ENCODE data around the gene MYZAP.

Gene MYZAP

DNA sequence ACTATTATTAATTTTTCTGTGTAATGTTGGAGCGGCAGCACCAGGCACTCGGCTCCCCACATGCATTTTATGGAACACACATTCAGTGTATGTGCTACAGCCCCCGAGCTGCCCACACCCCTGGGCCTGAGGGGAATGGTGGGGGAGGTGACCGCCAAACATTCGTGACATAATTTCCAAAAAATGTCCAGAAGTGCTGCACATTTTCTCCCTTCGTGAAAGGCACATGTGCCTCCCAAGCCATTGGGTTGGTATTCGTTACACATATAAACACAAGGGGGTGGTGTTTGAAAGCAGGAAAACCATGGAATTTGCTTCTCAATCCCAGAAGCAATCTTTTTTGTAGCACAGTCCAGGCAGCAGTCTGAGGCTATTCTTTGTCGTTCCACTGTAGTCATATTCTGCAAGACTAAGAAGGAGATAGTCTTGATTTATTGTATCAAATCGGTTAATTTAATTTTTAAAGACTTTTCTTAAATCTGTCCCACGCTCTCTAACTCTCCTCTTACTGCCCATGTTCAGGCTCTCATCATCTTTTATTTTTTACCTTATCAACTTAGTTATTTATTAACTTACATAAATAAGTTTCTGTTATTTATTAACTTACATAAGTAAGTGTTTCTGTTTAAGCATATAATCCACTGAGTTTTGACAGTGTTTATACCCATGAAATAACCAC is 75.6 kb downstream of the MYZAP start:
- no peak for DNase-seq

DNA sequence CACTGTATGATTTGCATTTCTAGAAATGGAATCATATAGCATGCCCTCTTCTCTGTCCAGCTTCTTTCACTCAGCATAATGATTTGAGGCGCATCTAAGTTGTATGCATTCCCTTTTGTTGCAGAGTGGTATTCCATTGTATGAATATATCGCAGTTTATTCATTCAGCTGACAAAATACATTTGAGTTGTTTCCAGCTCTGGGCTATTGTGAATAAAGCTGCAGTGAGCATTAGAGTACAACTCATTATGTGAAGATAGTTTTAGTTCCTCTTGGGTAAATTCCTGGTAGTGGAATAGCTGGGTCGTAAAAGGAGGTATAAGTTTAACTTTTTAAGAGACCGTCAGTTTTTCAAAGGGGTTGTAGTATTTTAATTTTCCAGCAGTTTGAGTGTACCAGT is 76.3 kb downstream of the MYZAP start:
- no peak for DNase-seq

DNA sequence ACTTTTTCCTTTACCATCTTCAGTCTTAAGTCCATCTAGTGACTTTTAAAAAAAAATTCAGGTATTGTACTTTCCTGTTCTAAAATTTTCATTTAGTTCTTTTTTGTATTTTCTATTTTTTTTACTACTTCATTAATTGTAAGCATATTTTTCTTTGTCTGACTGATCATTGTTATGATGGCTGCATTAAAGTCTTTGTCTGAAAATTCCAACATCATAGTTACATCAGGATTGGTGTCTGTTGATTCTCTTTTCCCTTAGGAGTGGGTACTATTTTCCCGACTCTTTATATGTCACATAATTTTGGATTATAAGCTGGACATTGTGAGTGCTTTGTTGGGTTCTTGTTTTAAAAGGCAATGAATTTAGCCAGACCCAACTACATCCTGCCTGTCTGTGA is 79.9 kb downstream of the MYZAP start:
- no peak for DNase-seq

DNA sequence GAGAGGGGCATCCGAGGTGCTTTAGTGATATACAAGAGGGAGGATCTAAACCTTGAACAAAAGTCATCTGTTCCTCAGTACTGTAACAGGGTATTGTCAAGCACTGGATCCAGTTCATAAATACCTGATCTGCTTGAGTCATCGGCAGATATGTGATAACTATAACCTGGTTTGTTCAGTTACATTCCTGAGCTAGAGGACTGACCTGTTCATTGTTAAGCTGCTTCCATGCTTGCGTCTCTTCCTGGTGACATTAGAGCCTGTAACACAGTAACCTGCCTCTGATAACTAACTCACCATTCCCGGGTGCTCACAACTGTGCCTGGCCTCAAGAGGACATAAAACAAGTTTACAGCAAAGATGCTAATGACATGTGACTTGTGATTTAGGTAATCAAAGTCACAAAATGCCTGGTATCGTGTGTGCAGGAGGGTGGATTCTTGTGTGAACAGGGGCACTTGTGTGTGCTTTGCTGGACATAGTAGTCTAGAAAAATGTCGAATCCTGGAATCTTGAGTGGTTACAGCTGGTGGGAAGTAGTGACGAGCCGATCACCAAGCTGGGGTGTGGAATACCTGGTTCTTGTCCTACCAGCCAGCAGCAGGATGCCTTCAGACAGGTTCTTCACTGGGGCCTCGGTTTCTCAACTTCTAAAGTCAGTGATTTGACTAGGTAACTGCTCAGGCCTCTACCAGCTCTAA is 83.9 kb downstream of the MYZAP start:
- no peak for DNase-seq

DNA sequence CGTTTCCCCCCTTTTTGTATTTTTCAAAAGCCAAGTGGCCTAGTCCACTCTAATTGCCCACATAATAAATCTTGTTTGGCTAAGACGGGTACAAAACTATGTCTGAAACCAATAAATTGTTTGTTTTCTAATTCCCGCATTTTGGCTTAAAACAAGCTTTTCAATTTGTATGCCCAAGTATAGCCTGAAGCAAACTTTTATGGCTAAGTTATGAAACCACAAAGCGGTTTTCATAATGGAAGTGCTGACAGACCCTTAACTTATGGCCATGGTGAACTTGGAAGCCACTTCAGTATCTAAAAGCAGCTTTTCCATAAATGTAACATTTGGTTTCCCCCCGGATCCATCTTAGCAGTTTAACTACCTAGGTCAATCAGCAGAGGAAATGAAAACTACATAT is 84.9 kb downstream of the MYZAP start:
- no peak for DNase-seq

DNA sequence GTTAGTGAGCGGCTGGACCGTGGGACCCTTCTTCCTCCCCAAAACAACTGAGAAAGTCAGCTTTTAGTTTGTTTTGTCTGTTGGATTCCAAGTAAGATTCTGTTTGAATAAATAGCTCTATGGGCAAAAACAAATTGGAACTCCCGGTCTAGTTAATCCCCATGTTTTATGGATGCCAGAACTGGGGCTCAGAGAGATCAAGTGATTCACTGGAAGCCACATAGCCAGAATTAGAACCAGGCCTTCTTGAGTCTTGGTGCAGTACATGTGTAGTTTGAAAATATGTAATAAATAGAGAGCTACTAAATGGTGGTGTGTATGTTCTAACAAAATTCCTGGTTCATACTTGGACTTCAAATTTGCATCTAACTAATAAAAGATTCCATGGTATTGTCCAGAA is 85.5 kb downstream of the MYZAP start:
- DNase-seq, result no peak

DNA sequence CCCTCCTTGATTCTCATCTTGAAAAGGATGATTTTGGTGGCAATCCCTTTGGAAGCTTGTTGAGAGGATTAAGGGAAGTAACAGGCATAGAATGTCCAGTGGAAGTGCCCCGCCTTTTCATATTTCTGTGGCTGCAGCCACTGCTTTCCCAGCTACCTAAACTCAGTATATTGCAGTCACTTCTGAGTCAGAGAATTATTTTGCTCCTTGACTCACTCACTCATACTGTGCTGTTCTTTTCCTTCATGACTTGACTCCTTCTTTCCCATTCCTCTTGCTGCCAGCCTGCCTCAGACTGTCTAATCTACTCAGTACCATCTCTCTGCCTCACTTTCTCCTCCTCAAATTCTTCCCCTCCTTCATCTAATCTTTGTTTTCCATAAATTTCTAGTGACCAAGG is 88.3 kb downstream of the MYZAP start:
- no peak for DNase-seq

DNA sequence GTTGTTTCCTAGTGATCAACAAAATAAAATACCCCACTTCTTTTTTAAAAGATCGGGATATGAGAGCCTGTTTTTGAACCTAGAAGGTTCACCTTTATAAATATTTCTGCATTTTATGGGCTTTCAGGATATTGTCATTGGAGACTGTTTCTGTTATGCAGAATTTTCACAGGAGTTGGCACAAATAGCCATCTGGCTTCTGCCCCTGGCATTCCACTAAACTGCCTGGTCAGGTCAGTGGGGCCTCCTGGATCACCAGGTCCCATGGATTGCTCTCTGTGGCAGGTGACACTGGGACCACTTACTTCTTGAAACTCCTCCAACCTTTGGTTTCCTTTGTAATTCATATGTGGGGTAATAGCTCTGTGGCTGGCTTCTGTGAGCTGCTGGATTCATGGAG is 89.3 kb downstream of the MYZAP start:
- no peak for DNase-seq

DNA sequence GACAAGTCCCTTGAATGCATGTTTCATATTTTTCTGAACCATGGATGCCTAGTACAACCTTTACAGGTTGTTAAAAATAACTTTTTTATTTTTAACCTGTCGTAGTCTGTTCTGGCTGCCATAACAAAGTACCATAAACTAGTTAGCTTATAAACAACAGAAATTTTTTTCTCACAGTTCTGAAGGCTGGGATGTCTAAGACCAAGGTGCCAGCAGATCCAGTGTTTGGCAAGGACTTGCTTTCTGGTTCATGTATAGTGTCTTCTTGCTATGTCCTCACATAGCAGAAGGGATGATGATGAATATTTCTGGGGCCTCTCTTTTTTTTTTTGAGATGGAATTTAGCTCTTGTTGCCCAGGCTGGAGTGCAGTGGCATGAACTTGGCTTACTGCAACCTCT is 91.8 kb downstream of the MYZAP start:
- no peak for DNase-seq

DNA sequence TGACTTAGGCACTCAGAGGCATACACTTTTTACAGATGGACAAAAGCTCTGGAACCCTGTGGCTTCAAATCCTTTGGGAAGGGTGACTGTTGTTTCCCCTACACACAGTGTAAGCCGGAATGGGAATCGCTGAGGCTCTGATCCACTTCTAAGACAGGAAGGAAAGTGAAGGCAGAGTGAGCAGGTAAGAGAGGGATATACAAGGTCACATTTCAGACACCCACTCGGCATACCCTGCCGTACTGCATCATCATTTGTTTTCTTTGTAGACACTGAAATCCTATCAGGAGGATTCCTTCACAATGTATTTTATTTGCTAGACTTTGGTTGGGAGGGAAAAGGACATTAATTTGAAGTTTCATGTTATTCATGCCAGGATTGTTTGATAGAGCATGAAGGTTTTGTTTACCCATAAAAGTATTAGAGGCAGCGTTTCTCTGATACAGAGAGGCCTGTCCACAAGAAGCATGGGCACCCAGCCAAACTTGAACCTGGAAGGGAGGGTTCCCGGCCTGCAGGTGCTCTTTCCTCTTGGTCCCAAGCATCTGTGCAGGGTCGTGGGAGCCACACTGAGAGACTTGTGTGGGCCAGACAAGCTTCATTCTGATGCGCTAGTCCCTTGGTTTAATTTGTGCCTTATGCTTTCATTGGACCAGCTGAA is 92.9 kb downstream of the MYZAP start:
- no peak for DNase-seq

DNA sequence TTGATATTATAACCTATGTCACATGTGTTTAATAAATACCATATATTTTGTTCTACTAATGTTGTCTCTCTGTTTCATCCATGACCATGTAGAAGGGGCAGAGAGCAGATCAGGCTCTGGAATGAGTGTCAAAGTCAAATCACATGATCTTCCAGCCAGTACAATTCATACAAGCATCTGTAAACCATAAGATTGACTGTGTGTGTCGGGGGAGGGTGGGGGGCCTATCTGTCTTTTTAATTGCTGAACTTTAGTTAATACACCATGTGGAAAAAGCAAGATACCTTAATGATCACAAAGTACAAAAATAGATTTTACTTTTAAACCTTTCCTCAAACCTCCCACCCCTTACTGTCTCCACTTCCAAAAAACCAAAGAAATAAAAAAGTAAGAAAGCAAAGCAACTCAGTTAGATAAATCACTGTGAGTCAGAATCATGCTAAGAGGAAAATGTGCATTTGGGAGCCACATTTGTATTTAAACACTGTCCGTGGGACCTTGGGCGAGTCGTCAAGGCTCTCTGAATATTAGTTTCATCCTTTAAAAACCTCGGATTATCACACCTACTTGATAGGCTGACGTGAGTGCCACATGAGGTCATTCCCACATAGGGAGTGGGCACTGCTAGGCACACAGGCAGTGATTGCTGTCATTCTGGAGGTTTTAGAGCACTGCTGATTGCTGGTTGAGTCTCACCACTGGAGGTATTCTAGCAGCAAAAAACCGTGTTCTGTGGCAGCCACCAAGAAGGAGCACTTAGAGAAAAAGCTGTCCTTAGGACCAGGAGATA is 93.8 kb downstream of the MYZAP start:
- DNase-seq, result no peak

DNA sequence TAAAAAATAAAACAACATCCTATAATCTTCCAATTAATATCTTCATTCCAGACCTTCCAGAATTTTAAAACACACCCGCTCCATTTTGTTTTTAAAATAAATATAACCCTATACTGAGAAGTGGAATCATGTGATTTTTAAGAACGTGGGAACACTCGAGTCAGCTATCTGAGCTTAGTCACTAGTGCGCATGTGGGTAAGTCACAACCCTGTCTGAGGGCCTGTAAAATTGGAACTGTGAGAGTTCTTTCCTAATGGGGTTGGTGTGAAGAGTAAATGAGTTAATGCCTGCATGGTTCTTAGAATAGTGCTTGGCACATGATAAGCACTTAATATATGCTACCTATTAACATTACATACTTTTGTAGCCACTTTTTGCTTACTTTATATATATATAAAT is 95.0 kb downstream of the MYZAP start:
- no peak for DNase-seq

DNA sequence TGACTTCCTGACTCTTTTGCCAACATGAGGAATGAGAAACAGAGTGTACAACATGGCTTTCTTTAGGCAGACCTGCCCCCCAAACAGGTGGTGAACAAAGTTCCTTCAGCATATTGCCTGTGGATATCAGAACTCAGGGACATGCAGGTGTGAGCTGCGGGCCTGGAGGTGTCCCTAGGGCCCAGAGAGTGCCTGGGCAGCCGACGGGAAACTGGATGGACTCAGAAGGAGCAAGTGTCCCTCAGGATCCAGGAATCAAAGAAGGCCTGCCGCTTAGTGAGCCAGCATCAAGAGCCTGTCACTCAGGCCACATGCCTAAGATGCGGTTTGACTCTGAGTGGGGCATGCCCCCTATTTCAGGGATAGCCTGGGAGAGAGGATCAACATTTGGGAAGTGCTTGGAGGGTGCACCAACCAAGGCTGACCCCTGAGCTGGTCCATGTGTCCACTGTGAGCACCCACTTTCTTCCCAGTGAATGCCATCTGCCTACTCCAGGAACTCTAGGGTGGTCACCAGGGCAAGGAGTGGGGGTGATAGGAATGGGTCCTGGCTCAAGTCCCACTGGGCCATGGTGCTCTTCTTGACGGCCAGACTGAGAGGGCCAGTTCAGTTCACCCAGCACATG is 98.8 kb downstream of the MYZAP start:
- no peak for DNase-seq

DNA sequence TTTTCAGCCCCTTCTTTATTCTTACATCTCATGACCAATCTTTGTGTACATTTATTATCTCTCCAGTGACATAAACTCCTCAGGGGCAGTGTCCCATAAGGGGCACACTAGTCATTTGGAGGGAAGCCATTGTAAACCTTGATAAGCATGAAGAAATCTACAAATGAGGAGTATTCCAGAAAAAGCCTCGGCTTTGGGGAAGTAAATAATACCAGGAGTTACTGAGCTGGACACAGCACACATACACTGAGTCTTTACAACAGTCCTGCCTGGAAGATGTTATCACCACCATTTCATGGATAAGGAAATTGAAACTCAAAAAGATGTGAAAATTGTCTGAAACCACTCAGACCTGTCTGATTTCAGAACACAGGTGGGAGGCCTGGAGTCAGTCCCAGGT is 99.4 kb downstream of the MYZAP start:
- DNase-seq, result no peak

DNA sequence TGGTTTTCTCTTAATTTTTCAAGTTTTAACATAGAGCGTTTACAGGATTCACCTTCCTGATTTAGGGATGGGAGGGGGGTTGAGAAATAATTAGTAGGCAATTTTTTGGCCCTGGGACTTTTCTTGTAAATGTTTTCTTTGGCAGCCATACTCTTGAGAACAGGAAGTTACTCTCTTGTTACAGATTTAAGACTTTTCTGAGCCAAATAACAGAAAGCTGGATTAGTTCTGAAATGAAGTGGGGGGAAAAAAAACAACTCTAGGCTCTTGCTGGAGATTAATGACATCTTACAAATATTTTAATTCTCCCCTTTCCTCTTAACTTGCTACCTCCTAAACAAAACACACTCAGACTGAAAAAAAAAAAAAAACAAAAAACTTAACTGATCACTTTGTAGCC is 101.0 kb downstream of the MYZAP start:
- DNase-seq, result no peak

DNA sequence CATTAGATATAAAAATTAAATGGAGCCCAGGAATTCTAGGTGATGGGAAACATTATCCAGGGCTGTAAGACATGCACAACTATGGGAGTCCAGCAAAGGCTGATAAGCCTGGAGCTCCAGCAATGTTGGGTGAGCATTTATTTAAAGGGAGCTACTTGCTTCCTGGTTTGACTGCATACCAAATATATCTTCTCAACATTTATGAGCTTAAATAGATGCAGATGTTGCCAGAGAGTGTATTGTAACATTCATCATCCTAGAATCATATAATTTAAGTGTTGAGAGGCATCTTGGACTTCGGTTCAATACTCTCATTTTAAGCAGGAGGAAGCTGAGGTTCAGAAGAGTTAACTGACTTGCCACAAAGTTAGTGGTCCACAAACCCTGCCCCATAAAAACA is 102.6 kb downstream of the MYZAP start:
- no peak for DNase-seq

DNA sequence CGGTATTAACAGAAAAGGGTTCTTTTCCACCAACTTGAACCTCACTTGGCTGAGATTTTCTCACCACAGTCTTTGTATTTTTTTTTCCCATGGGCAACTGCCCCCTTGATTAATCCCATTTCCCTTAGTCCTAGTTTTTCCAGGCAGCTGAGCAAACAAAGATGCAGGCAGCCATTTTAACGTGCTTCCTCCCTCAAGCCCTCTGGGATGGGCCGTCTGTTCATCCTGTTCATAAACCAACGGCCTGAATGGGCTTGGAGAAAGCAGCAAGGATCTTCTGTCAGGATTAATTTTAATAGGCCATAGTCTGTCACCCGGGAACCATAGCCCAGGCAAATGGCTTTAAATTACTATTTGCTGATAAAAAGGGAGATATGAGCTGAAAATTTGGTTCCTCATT is 104.4 kb downstream of the MYZAP start:
- DNase-seq, result no peak

DNA sequence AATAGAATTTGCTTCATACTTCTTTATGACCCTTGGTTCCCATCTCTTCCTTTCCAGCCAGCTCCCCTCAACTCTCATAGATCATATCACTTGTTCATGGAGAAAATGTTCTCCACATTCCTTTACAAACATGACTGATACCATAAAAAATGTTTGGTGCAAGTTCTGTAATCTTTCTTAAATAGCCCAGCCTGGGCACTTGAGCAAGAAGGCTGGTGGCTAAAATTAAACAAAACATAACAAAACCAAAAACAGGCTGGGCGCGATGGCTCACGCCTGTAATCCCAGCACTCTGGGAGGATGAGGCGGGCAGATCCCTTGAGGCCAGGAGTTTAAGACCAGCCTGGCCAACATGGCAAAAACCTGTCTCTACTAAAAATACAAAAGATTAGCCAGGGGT is 105.9 kb downstream of the MYZAP start:
- no peak for DNase-seq

DNA sequence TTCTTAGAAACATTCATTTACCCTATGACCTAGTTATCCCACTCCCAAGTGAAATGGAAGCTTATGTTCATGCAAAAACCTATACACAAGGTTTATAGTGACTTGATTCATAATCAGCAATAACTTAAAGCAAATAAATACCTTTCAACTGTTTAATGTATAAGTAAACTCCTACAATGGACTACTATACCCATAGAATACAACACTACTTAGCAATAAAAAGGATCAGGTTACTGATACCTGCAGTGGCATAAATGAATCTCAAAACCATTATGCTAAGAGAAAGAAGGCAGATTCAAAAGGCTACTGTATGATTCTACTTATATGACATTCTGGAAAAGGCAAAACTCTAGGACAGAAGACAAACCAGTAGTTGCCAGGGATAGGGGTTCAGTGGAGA is 106.5 kb downstream of the MYZAP start:
- DNase-seq, result no peak

DNA sequence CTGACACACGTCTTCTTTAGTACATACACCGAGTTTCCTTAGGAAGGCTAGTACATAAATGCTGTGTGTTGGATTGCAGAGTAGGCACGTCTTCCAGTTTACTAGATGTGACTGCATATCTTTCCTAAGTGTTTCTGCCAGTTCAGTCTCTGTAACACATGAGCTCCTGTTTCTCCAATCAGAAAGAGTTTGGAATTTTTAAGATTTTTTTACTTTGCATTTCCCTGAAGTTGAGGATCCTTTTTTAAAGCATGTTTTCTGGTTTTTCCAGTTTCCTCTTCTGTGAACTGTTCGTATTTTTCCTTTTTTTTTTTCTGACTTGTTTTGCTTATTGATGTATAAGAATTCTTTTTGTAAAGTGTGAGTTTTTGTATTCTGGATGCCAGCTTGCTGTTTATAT is 107.3 kb downstream of the MYZAP start:
- DNase-seq, result no peak

DNA sequence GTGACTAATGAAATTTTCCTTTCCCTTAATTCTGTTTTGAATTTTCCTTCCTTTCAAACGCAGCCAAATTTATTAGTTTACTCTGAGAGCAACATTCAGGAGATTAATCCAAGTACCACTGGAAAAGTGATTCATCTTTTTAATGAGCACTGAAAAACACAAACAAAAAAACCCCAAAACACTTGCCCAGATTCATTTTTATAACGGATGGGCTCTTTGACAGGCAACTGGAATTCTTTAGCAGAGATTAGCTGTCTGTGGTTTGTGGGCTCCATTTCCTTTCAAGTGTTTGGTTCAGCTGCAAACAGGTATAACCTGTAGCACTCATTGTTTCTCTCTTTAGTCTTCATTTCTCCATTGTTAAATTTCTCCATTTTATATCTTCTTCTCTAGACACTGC is 111.7 kb downstream of the MYZAP start:
- DNase-seq, result peak; percentile 5

DNA sequence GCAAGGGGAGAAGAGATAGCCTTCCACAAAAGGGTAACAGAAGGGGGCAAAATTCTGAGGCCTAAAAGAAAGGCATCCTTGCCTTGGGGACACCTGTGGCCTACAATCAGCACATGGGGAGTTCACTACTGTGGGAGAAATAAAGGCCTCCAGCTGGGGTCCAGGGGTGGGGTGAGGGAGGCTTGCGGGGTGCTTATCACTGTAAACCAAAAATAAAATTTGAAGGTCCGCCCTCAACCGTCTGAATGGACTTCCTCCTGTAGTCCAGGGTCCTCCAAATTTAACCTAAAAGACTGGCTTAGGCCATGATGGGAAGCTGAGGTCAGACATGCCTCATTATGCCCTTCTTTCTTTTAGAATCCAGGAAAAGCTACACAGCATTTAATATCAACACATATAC is 112.7 kb downstream of the MYZAP start:
- no peak for DNase-seq

DNA sequence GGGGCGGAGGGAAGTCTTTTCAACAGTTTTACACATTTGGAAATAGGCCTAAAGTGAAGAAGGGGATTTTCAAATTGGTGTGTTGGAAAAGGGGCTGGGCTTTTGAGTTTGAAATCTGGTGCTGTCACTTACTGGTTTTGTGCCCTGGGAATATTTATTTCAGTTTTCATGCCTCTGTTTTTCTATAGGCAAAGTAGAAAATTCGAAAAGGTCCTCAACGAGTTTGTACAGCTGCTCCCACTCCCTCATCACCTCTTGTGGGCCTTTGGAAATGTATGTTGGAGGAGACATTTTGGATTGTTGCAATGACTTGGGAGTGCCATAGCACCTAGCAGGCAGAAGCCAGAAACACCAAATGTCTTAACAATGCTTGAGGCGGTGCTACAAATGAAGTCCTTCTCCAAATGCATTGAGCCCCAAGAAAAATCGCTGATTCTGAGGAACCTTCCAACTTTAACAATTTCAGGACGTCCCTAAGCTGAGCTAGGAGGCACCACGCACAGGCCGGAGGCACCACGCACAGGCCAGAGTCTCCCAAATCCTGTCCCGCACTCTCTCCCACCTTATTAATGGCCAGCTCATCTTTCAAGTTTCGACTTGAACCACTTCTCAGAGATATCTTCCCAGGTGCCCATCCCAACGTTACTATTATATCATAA is 114.2 kb downstream of the MYZAP start:
- DNase-seq, result no peak
